HCEC 1CT (cell line): ENCODE data around the gene FAM210B.
"Not testable (repeated sequence)": the region's sequence is repeated elsewhere in the genome, so short reads cannot be mapped to it uniquely, and the experiment has no call there.

Source experiments
- DNase-seq: peaks from one replicate; pipeline ENCODE4 v3.0.0-alpha.2; 2017

Gene FAM210B

DNA sequence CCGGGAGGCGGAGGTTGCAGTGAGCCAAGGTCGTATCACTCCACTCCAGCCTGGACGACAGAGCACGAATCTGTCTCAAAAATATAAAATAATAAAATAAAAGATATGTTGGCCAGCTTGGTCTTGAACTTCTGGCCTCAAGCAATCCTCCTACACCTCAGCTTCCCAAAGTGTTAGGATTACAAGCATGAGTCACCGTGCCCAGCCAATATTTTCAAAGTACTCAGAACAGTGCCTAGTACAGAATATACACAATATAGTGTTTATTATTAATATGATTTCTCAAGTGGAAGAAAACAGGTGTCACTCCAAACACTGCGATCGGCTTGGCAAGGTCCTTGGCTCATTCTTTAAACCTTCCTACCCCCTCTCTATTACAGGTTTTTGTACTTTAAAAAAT lies 3.1 kb downstream of the FAM210B start:
- no peak for DNase-seq

DNA sequence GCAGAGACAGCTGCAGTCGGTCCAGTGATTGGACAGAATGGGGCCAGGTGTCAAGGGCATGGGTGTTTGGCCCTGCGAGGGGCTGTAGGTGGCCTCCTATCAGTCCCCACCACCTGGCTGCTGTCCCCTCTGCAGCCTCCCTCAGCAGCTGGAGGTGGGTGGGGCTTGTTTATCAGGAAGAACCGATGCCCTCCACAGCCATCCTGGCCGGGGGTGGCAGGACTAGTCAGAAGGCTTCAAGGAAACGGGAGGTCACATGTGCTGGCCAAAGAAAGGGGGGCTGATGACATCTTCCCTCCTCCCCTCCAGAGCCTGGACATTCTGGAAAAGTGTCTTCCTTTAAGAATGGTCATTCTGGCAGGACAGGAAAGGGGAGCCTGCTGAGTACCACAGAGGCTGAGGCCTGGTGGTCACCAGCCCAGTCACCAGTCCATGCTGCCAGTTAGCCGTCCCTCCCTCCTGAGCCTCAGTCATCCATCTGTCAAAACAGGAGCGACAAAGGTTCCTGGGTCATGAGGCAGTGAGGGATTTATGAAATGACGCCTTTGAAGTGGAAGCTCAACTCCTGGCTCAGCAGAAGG lies 4.1 kb downstream of the FAM210B start:
- DNase-seq, result no peak

DNA sequence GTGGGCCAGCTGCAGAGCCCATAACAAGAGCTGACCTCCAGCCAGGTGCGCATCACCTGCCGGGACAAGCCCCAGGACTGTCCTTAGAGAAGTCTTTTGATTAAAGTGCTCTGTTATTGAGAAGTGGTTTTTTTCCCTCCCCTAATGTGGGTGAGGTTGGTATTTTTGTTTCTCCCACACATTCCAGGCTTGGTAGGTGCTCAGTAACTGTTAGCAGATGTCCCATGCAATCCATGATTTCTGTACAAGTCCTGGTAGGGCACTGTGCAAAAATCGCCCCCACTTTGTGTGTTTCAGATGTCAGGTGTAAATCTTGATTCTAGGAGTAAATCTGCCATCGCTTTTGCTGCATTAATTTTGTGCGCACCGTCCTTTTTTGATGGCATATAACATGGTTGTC lies 4.7 kb downstream of the FAM210B start:
- DNase-seq, result no peak

DNA sequence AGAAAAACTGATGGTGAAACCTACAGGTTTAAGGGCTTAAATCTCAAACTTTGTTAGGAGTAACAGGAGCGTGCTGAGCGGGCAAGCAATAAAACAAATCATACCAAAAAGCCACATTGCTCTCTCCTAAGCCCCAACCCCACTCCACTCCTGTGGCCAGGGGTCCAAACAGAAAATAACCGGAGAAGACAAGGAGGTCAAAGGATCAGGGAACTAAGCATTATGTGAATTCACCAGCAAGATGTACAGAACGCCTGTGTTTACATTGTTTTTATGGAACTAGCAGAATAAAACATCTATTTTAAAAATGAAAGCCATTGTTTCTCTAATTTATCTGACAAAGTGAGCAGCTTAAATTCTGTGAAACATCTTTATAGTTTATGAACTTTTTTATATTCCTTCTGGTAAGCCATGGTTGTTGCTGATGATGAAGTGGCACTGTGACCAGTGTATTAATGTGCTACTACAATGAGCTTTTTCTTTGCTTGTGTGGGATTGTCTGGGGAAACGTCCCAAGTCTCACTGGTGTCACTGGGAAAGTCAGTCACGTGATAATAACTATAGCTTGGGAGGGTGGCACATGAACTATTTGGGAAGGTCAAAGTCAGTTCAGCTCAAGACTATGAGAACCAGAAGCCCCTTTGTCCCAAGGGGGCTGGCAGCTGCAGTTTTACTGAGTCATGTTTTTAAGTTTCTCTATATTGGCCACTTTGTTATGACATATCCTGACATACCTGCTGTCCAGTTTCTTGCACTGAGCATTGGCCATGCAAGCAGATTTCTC lies 9.8 kb downstream of the FAM210B start:
- DNase-seq, result no peak

DNA sequence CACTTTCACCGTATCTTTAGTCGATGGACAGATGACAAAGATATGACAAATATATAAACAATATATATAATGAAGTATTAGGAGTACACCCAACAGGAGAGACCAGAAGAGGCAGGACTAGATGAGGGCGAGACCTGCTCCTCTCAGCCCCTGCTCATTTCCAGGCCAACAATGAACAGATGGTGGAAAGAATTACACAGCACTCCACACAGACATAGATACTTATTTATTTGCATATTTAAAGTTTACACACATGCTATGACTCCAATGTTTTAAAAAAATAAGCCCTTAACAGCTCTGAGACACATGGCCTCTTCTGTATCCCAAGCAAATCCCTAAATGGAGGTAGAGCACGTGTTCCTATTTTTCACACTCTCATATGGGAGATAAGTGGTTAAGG lies 10.4 kb downstream of the FAM210B start:
- no peak for DNase-seq

DNA sequence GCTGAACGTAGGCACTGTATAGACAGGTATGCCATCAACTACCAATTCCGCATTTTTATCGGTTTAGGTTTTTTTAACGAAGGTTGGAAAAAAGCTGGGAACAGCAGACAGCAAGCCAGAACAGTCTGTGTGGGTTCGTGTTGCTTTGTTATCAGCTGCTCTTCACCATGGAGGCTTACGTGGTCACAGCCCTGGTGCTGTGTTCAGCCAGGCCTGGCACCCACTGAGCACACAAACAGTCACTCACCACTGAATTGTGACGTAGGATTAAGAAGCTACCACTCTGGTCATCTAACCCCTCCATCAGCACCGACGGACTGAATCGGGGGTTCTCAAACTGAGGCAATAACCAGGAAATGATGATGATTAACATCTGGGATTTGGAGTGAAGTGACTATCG lies 13.2 kb downstream of the FAM210B start:
- no peak for DNase-seq

DNA sequence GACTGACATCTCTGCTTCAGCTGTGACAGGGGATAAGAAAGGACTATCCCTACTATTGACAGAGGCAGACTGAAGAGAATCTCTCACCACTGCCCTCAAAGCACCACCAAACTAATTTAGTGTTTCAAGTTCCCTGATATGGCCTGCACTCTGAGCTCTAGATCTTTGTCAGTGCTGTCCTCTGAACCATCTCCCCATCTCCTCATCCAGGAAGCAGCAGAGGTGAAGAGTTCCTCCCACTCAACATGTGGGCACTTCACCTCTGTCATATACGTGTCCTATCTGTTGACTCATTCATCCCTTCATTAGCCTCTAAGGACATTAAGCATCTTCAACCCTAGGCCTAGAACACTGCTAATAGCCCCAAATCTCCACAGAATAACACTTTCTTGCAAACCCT lies 14.1 kb downstream of the FAM210B start:
- DNase-seq, result no peak

DNA sequence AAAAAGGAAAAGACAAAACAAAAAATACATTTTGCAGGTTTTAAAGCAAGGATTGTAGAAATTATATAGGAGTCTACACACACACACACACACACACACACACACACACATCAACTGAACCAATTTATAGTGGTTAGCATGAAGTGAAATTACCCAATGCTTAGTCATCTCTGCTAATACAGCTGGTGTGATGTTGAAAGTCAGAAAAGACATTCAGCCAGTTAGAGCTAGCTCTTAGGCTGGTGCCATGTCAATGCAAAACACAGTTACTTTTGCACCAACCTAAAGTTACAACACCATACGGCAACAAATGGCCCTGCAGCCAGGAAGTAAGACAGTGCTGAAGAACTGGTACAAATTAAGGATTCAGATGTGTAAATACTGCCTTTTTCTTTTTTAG lies 15.2 kb downstream of the FAM210B start:
- DNase-seq, result peak; percentile 97

DNA sequence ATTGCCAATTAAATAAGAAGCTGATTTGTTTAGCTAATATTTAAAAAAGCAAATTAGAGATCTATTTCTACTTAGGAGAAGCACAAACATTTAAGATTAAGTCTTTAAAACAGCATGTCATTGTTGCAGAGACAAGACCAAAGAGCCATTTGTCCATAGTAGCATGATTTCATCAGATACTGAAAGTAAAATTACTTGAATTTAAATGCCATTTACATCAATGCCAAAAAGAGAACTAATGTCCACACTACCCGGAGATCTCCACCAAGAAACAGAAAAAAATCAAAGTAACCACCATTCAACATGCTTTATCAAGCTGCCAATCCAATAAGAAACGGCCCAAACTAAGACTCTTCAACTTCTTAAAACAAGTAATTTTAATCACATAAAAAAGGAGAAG lies 17.6 kb downstream of the FAM210B start:
- no peak for DNase-seq

DNA sequence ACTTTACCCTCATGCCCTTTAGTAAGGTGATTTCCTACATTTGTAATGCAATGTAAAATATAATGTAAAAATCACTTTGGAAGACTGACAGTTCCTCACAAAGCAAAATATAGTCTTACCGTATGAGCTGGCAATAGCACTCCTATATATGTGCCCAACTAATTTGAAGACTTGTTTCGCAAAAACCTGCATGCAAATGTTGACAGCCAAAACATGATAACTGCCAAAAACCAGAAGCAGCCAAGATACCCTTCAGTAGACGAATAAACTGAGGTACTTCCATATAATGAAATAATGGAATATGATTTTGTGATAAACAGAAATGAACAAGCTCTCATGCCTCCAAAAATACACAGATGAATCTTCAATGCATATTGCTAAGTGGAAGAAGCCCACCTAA lies 19.6 kb downstream of the FAM210B start:
- no peak for DNase-seq

DNA sequence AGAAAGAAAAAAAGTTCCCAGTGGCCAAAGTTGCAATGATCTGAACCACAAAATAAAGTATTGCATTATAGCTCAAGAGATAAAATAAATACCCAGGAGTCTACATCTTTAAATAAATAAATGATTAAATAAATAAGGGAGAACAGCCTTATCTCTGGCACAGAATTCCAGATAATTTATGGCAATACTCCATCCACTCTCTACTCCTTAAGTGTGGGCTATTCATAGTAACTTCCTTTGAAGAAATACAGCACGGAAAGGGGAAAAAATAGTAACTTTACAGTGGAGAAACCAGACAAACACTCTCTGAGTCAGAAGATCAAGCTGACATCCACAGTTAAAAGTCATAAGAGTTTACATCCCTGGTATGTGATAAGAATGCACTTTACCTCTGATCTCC lies 21.6 kb downstream of the FAM210B start:
- no peak for DNase-seq

DNA sequence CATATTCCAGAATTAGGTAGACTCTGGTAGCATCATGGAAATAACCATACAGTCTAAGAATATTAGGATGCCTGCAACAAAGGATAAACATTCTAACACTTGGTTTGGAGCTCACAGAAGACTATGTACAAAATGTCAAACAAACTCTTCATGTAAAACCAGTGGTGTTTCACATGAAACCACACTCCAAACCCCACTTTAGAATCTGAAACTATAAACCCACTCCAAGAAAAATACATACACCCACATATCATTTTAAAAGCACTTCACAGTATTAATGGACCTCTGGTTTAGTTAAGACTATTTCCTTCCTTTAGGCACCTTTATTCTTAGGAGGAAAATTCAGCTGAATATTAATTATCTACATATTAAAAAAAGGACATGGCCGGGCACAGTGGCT lies 22.7 kb downstream of the FAM210B start:
- DNase-seq, result no peak

DNA sequence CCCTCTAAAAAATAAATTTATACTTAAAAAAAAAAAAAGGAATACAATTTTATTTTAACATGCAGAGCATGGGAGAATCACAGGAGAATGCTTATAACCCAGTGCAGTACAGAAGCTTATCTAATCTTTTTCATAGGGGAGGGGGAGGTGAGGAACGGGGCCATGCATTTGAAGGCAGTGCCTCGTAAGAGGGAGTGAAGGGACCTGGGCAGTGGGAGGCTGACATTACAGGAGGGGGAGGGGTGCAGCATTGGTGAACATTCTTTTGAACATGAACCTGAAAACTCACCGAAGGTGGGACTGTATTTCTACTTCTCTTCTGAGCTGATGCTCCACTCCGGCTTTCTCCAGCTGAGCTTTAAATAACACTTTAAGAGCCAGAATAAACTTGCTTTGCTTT lies 23.9 kb downstream of the FAM210B start:
- DNase-seq, result no peak

DNA sequence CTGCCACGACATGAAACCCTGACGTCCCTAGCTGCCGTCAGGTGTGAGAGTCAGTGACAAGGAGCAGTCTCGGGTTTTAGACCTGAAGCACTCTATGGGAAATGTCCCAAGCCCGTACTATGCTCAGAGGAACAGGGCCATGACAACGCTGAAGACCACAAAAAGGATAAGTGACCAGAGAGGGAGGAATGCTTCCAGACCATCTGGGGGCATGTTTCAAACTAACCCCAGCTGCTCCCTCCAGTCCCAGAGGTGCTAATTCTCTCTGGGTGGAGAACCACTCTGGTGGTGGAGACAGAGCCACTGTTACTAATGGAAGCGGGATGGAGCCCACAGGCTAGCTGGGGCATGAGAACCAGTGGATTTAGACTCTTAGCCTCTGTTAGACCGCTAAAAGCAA lies 24.6 kb downstream of the FAM210B start:
- no peak for DNase-seq

DNA sequence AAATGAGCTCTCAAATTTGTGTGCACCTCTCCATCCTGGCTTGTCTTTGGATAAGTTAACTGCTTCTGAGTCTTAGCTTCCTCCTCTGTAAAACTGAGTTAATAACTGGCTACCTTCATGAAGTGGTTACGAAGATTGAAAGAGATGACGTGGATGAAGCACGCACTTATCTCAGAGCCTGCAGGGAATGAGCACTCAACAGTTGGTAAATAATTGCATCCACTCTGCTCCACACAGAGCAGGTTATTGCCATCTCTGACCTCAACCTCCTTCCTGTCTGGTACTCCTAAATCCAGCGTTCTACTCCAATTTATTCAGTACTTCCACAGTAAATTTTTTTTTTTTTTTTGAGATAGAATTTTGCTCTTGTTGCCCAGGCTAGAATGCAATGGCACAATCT lies 26.4 kb downstream of the FAM210B start:
- no peak for DNase-seq

DNA sequence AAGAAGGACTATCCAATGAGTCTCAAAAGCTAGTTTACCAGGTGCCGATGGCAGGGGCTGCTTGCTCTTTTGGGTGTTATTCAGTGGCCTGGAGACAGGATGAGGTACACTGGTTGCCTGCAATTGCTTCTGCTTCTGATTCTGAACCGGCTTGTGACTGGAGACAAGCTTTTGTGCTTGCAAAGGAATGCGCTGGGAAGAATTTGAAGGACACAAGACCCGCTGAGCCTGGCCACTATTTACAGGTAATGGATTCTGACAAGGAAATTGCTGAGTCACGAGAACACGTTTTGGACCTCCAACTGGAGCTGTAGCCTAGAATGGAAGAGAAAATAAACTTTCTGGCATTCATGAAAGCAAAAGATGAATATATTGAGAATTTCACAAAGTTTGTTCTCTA lies 27.4 kb downstream of the FAM210B start:
- DNase-seq, result no peak

DNA sequence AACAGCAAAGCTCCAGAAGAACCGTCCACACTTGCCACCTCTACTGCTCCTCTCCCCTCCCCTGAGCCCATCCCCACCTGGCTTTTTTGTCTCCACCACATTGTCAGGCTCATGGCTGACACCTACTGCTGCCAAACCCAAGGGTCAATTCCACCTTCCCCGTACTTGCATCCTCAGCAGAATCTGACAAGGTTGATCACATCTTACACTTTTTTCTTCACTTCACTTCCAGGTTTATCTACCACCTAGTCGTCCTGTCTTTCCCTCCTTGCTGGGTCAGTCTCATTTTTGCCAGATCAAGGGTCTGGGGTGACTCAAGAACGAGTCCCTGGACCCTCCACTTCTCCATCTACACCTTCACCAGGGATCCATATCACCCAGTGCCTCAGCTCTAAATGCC lies 30.1 kb downstream of the FAM210B start:
- no peak for DNase-seq

DNA sequence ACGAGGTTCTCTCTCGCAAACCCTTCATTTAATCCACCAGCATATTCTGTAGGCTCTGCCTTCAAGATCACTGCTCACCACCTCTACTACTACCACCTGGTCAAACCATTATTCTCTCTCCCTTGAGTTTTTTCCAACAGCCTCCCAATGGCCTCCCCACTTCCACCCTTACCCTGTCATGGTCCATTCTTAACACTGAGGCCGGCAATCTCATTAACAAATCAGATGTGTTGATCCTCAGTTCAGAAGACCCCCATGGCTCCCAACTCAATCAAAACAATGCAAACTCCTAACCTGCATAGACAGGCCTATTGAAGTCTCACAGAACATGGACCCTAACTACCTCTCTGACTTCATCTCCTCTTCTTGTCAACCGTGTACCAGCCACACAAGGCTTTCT lies 31.0 kb downstream of the FAM210B start:
- no peak for DNase-seq

DNA sequence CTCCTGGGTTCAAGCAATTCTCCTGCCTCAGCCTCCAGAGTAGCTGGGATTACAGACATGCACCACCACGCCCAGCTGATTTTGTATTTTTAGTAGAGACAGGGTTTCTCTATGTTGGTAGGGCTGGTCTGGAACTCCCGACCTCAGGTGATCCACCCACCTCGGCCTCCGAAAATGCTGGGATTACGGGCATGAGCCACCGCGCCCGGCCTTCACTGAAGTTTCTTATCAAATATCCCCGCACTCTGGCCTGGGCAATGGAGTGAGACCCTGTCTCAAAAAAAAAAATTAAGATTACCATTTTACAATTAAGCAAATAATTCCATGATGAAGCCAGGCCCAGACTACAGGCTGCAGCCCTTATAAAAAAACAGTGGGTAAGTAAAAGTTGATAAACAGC lies 31.6 kb downstream of the FAM210B start:
- DNase-seq, result not testable (repeated sequence)

DNA sequence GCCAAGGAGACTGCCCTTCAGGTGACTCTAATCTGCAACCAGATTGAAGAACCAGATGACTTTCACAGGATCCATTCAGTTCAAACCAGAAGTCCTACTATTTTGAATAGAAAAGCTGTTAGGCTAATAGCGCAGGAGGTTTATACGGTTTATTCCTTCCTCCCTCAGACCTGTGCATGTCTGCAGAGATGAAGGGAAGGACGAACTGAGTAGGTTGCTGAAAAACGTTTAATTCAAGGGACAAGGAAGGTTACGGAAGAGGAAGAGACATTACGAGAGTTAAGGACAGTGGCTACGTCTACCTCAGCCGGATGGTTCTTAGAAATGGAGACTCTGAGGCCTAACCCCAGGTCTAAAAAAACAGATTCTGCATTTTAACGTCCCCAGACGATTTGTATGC lies 32.3 kb downstream of the FAM210B start:
- no peak for DNase-seq

DNA sequence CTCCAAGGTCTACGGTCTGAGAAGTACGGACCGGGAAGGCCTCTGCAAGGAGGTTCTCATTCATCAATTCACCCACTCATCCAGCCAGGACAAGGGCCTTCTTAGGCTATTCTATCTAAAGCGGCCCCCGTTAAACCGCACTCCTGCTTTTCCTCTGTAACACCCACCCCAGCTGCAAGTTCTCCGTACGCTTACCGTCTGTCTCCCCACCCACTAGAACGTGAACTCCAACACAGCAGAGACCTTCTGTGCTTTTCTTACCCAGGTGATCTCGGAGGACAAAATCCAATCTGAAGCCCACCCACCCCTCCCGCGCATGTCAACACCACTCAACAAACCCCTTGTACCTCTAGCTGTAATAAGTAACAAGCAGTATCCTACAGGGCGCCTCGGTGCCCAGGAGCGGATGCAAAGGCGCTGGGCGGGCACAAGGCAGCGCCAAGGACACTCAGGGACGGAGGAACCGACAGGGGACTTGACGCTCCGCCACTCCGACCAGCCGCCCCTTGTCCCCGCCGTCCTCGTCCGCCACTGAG lies 32.9 kb downstream of the FAM210B start:
- no peak for DNase-seq

DNA sequence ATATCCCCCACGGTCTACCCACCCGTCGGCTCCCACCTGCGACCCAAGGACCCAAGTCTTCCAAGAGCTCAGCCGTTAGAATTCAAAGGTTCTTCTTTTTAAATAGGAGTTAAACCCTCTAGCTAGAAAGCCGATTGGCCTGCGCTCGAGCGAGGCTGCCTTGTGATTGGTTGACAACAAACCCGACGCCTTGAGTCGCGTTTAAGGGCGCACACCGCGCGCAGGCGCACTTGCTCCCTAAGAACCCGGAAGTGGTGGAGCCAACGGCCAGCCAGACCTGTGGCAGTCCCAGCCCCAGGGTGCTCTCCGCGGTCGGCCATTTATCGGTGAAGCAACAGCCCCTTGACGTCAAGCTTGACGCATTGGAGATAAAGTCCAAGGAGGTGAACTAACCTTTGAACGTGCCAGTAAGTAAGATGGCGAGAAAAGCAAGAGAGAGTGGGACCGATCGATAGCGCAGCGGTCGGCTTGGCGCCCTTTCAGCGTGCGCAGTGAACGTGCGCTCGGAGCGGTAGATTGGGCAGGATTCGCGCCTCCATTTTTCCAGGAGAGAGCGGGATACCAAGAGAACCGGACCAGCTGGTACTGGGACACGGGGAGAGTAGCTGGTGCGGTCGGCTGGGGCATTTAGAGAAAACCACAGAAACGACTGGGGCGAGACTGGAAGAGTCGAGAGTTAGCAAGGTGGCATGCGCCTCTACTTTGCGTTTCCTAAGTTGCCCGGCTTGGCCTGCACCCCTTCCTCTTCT lies 33.5 kb downstream of the FAM210B start, which contains the start of the genes AURKA and CSTF1:
AURKA (minus strand) TSS at position 84 of the 749 bp plus-strand sequence. CDS start 4,018 bp downstream, outside the sequence.
CSTF1 (plus strand) TSS at position 514 of the 749 bp plus-strand sequence. CDS start 2,908 bp downstream, outside the sequence.
- DNase-seq, result peak; percentile 99

DNA sequence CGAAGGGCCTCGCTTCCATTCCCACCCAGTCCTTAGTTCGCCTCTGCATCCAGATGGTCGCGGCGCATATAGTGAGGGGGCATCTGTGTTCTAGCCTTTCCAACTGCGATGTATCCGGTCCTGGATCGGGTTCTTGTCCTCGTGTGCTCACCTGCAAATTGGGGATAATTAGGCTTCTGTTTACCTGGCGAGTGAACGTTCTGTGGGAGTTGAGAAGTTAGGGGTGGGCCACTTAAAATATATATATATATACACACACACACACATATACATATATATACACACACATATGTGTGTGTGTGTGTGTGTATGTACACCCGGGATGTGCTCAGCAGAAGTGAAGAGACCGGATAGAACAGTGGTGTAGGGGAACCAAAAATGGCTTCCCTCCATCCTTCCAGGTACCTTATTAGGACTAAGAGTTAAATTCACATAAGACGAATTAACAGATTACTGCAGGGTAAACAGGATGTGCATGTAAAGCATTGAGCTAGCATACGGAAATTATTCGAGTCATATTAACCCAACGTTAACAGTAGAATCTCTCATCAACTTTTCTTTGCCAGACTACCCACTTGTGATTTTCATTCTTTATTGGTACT lies 34.2 kb downstream of the FAM210B start:
- no peak for DNase-seq
